RWPE1 (cell line): Measurements from ENCODE around the gene GTF3C4.

Source experiments
- CTCF ChIA-PET: fragments of 350-600 bp; sonication (Branson Sonifier 250); formaldehyde crosslinking; extraction: SDS; loops from one replicate; lab custom pipeline; 2021; lab: Yijun Ruan, JAX
- POLR2A ChIA-PET: fragments of 400-600 bp; formaldehyde crosslinking; extraction: SDS; loops from one replicate; lab custom pipeline; 2020; ENCODE audit warnings: antibody characterized with exemption; ENCODE audit not compliant: low non-redundant PET; lab: Yijun Ruan, JAX
- DNase-seq: peaks from one replicate; pipeline ENCODE4 v3.0.0; 2012; ENCODE audit warnings: low spot score
- H3K27ac ChIP-seq: fragments of 450-650 bp; 2 replicates; pipeline ENCODE4 v1.5.1; 2017
- TF ChIP-seq, protein P1 (sequence below): fragments of 450-650 bp; conservative IDR thresholded peaks from 2 replicates; pipeline ENCODE4 v1.5.1; 2017; ENCODE audit warnings: low read depth, mild to moderate bottlenecking

GTF3C4 gene

GRCh38 chr9:132674485-132674884, 4.2 kb downstream of the GTF3C4 start:
- CTCF ChIA-PET = interaction anchor here (1.2 to 1.5 kb wide), 2 partner anchors 8 to 14 kb away, joined by 4 to 5 read pairs; no protein-coding TSS in a partner anchor
- TF ChIP-seq, protein P1, sequence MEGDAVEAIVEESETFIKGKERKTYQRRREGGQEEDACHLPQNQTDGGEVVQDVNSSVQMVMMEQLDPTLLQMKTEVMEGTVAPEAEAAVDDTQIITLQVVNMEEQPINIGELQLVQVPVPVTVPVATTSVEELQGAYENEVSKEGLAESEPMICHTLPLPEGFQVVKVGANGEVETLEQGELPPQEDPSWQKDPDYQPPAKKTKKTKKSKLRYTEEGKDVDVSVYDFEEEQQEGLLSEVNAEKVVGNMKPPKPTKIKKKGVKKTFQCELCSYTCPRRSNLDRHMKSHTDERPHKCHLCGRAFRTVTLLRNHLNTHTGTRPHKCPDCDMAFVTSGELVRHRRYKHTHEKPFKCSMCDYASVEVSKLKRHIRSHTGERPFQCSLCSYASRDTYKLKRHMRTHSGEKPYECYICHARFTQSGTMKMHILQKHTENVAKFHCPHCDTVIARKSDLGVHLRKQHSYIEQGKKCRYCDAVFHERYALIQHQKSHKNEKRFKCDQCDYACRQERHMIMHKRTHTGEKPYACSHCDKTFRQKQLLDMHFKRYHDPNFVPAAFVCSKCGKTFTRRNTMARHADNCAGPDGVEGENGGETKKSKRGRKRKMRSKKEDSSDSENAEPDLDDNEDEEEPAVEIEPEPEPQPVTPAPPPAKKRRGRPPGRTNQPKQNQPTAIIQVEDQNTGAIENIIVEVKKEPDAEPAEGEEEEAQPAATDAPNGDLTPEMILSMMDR = no peak
- POLR2A ChIA-PET = interaction anchor here (0.5 to 0.7 kb wide), 2 partner anchors 48 to 52 kb away, joined by 3 read pairs; no protein-coding TSS in a partner anchor
- DNase-seq = no peak
- H3K27ac ChIP-seq = no peak overlapping the region

GRCh38 chr9:132677976-132678375, 7.7 kb downstream of the GTF3C4 start:
- TF ChIP-seq, protein P1 = no peak
- ChIA-PET POLR2A (no interaction called here), CTCF (no interaction called here)
- H3K27ac ChIP-seq = no peak overlapping the region
- no peak for DNase-seq

GRCh38 chr9:132679946-132680625, 9.8 kb downstream of the GTF3C4 start:
- H3K27ac ChIP-seq = no peak overlapping the region
- DNase-seq = no peak
- CTCF ChIA-PET = no interaction called here
- POLR2A ChIA-PET = no interaction called here
- TF ChIP-seq, protein P1 = no peak

DNA sequence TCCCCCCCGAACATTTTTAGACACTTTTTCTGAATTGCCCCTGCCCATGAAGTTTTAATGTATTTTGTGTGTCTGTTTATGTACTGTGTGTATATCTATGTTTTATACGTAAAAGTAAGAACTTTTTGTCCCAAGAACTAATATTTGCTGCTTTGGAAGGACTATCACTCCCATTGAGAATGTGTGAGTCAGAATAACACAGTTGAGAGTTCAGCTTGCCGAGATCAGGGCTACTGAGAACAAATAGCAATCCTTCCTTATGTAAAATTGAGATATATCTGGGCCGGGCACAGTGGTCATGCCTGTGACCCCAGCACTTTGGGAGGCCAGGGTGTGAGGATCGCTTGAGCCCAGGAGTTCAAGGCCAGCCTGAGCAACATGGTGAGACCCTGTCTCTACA, 11.3 kb downstream of the GTF3C4 start:
- TF ChIP-seq, protein P1 = no peak
- DNase-seq = no peak
- no peak overlapping the region for H3K27ac ChIP-seq
- ChIA-PET POLR2A (no interaction called here), CTCF (interaction anchor here (0.6 to 0.7 kb wide), 2 partner anchors 99 to 184 kb away, joined by 5 read pairs; no protein-coding TSS in a partner anchor)

DNA sequence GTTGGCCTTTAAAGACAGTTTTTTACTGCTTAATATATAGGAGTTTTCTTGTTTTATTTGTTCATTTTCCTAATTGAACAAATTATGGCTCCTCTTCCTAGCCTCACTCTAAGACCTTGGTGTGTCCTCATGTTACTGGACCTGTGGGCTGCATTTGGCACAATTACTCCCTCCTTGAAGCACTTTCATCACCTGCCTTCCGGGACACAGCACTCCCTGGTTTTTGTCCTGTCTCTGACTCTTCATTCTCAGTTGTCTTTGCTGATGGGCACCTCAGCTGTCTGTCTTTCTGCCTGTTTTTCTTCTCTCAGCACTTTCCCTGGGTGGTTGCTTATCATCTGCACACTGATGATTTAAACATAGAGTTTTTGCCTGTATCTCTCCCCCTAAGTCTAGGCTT, 13.6 kb downstream of the GTF3C4 start:
- ChIA-PET CTCF (no interaction called here), POLR2A (no interaction called here)
- no peak overlapping the region for H3K27ac ChIP-seq
- TF ChIP-seq, protein P1 = no peak
- DNase-seq = no peak

GRCh38 chr9:132690696-132691095, 20.4 kb downstream of the GTF3C4 start:
- H3K27ac ChIP-seq = no peak overlapping the region
- CTCF ChIA-PET = interaction anchor here (1.2 kb wide), 1 partner anchor 78 kb away, joined by 5 read pairs; no protein-coding TSS in a partner anchor
- TF ChIP-seq, protein P1 = no peak
- POLR2A ChIA-PET = no interaction called here
- DNase-seq = no peak
